Activated CD8-positive, alpha-beta memory T cell treated with anti-CD3 and anti-CD28 coated beads for 1 hour (primary cell): ENCODE measurements around the gene PGAM2.

Experiments
- DNase-seq, 2 donors: peaks; one replicate each; pipeline ENCODE4 v3.0.0-alpha.2; 2020; ENCODE audit warnings: low read depth in 1 of 2; ENCODE audit errors: extremely low read depth in 1 of 2

PGAM2 gene

DNA sequence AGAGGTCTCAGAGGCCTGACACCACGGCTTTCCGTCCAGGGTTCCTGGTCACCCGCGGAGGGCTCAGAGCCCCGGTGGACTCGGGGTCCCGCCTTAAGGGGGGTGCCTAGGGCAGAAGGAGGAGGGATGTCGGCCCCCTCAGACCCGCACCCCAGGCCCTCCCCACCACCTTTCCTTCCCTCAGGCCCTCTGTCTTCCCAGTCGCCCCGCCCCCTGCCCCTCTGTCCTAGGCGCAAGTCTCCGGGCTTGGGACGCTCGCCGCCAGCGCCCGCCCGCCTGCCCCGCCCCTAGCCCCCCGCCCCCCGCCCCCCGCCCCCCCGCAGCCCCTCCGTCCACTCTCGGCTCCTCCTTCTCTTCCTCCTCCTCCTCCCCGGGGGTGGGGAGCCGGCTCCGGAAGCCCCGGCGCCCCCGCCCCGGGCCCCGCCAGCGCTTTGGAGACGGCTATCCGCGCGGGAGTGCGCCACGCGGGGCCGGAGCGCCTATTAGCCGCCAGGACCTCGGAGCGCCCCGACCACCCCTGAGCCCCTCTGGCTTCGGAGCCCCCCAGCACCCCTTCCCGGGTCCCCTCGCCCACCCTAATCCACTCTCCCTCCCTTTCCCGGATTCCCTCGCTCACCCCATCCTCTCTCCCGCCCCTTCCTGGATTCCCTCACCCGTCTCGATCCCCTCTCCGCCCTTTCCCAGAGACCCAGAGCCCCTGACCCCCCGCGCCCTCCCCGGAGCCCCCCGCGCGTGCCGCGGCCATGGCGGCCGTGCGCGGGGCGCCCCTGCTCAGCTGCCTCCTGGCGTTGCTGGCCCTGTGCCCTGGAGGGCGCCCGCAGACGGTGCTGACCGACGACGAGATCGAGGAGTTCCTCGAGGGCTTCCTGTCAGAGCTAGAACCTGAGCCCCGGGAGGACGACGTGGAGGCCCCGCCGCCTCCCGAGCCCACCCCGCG lies 38.8 kb upstream of the PGAM2 start, which contains the start of gene AEBP1:
TSS of gene AEBP1 (plus strand) at position 423 of the 937 bp plus-strand sequence. CDS start at position 744, 321 bp downstream.
- DNase-seq: no peak

DNA sequence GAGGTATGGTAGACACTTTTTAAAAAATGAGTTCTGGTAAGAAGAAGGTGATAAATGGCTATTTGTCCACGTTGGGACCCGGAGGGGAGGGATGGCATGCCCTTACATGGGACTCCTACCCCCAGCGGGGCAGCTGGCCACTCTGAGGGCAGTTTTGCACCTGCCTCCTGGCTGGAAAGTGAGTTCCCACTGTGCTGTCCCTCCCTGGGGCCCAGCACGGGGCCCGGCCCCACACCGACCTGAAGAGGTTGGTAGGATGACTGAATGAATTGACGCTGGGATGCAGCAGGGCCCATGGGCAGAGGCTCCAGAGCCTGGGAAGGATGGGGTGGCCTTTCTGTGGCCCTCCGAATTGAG lies 38.2 kb upstream of the PGAM2 start:
- no peak for DNase-seq

DNA sequence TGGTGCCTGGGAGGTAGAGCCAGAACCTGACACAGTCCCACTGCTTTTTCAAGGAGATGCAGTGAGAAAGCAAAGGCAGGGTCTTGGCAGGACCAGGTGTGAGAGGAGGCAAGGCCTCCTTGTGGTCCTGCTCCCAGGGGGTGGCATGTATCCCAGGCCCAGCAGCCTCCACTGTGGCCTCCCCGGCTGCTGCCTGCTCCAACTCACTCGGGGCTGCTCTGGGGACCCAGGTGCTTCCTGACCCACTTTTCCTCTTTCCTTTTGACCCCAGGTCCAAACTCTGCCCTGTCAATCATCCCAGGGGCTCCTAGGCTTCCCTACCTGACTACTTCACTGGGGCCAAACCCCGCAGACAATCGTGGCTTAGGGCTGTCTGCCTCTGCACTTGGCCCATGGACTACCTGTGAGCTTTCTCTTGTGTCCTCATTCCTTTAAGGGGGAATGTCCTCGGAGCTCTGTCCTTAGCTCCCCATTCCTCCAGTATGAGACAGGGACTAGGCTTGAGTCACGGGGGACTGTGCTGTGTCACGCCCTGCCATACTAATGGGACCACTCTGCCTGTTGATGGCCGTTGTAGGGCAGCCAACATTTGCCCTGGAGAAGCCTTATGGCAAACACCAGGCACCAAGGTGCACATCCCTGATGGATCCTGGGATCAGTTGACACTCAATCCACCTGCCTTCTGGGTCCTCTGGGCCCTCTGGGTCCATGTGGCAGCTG lies 37.6 kb upstream of the PGAM2 start:
- DNase-seq: no peak

DNA sequence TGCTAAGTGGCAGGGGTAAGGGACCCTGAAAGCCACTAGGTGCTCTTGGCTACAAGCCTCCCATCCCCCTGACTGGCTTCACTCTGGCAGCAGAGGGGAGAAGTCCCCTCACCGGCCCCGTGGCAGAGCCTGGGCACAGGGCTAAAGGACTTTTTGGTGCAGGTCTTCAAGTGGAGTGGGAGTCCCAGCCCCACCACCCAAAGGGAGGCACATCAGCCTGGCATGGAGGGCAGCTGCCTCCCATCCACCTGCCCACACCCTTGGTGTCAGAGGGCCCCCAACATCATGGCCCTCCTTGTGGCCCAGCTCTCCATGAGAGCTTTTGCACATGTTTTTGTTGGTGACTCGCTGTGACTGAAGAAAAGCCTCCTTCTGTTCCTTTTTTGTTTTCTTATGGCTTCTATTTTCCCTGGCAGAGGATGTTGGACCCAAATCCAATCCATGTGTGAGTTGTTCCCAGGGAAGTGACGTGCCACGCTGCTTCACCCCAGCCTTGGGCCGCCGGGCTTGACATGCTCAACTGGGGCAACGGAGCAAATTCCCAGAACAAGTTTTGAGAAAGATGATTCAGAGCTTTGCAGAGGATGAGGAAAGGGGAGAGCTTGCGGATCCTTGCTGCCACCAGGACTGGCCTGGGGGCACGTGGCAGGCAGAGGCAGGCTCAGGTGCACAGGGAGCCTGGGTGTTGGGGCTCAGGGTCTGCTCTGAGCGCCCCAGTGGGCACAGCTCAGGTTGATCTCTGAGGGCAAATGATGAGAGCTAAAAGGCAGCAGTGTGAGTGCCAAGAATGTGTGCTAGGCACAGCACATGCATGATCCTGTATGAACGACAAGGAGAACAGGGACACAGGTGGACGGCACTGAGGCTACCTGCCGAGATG lies 36.8 kb upstream of the PGAM2 start:
- no peak for DNase-seq

DNA sequence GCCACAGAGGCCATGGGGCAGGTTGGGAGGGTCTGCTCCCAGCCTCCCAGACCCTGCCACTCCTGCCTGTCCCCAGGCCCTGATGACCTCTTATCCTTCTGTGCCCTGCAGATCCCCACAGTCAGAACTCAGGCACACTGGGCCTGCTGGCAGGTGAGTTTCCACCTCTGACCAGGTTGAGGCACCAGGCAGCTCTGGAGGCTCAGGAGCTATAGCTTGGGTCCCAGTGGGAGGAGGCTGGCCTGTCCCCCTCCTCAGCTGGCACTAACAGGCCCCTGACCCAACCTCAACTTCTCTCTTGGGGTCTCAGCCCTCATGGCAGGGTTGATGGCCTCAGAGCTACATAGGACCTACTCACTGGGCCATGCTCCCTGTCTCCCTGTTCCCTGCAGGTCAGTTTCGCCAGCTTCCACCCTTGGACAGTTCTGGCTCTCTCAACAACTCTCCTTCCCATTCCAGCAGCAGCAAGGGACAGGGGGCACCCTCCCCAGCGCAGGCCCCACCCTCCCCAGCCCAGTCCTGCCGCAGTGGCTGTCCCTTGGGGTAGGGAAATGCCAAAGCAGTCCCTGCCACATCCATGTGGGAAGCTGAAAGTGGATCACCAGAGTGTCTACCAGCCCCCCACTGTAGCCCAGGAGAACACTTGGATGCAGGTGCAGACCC lies 36.1 kb upstream of the PGAM2 start:
- DNase-seq: no peak

DNA sequence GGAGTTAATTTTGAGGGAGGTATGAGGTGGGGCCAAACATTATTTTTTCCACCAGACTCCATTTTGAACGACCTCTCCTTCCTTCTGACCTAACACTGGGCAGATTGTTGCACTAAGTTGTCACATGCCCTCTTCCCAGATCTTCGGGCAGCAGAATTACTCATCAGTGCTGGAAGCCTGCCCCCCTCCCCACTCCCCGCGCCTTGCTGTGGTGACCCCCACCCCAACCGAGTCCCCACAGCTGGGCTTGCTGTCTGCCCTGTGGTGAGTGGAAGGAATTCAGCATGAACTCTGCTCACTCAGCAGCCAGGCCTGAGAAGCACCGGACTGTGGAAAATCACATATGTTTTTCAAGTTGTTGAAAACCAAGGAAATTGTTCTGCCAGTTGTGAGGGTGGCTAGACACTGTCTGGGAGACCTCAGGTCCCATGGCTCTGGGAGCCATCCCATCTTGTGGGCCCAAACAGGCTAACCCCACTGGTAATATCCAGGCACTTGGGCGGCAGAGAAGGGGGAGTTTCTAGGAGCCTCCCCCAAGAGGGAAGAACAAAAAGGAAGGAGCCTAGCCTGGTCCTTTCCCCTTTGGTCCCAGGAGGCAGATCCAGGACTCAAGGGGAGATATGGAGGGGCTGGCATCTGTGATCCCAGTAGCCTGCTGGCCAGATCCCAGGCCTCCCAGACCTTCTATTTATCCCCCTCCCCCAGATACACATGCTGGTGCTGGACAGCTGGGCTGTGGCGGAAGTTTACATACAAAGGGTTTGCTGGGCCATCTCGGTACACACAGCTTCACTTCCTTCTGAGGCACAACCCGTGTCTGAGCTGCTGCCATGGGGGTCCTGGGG lies 35.3 kb upstream of the PGAM2 start:
- DNase-seq: no peak

DNA sequence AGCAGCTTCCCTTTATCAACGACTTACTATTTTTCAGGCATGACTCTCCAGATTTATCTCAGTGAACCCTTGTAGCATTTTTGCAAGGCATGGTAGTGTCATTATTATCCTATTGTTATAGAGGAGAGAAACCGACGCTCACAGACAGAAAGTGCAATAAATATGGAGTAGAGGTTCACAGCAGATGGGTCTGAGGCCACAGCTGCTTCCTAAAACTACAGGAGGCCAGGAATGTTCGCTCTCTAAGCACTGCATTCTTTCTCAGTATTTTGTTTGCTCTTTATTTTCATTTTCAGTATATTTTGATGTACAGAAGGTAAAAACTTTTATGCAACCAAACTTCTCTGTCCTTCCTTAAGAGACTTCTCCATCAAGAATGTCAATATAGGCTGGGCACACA lies 34.3 kb upstream of the PGAM2 start:
- no peak for DNase-seq

DNA sequence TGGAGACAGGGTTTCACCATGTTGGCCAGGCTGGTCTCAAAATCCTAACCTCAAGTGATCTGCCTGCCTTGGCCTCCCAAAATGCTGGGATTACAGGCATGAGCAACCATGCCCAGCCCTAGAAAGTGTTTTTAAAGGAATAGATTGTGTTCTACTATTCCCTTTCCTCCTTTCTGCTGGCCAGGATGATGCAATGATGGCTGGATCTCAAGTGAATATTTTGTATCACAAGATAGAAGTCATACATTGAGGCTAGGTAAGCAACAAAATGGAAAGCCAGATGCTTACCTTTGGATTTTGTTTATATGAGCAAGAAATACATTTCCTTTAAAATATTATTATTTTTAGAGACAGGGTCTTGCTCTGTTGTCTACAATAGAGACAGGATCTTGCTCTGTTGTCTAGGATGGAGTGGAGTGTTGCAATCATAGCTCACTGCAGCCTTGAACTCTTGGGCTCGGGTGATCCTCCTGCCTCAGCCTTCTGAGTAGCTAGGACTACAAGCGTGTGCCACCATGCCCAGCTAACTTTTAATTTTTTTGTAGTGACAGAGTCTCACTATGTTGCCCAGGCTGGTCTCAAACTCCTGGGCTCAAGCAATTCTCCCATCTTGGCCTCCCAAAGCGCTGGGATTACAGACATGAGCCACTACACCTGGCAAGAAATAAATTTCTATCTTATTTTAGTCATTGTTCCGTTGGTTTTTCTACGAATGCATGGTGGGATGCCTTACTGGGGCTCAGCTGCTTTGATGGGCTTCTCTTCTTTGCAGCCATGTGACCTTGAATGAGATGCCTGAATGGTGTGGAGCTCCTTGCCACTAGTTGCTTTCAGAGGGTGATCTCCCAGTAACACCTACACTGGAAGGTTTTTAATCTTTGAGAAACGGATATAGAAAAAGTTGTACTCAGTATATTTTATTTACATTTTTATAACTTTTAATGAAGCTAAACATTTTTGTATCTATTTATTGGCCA lies 33.0 kb upstream of the PGAM2 start:
- no peak for DNase-seq

DNA sequence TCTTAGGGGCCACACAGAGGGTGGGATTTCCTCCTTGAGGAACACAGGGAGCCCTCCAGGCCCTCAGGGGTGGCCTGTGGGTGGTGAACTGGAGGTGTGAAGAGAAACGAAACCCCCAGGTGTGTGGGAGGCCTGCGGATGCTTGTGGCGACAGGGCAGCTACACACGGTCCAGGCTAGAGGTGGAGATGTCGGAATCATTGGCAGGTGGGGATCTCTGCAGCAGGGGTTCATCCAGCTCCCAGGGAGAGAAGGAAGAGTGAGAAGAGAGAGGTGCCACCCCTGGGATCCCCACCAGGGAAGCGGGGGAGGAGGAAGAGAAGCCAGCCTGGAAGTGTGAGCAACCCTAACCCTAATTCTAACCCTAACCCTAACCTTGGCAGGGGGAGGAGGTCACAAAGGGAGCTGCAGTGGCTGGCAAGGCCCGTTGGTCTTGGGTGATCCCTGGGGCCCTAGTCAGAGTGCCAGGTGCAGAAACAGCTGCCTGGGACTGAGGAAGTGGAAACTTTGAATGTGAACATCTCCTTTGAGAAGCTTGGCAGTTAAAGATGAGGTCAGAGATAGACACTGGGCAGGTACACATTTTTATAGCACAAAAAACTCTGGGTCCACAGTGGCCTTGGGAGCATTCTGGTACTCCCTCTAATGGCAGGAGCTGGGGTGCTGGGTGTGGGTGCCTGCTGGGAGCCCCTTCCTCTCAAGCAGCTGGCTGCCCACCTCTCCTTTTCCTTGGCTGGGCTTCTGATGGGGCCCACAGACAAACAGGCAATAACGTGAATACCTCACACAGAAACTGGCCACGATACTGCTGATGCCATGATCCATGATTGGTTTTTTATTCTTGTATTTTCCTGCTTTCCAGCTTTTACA lies 31.9 kb upstream of the PGAM2 start:
- DNase-seq: no peak

DNA sequence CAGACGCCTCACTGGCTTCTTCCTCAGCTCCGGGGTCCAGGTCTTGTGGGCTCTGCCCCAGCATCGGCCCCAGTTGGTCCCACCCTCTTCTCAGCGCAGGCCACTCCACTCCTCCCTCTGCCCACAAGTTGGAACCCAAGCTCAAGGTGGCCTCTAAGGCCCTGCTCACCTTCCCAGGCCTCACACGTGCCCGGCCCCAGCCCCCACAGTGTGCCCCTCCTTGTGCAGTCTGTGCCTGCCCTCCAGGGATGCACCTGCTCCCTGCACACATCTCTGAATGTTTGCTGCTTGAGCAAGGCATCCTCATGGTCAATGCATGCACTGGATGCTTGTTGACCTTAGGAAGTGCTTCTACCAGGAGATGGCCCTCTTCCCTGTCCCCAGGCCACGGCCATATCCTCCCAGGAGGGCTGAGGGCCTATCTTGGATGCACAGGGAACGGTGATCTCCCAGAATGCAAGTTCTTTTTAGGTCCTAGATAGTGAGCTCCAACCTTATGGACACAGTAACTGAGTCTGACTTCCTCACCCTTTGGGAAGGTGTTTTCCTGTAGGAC lies 31.0 kb upstream of the PGAM2 start:
- DNase-seq: no peak

DNA sequence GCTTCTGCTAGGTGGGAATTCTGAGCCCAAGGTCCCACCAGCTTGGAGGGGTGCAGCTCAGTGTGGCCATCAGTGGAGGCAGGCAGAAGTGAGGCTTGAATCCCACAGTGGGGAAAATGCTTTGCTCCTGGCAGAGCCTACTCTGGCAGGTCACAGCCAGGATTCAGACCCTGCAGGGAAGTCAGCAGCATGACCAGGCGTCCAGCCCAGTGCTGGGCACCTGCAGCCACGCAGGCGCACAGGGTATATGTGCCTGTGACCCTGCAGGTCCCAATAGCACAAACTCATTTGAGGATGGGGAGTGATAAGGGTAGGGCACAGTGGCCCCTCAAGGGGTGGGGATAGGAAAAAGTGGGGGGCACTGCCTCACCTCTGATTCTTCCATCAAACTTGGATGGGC lies 30.4 kb upstream of the PGAM2 start:
- no peak for DNase-seq

DNA sequence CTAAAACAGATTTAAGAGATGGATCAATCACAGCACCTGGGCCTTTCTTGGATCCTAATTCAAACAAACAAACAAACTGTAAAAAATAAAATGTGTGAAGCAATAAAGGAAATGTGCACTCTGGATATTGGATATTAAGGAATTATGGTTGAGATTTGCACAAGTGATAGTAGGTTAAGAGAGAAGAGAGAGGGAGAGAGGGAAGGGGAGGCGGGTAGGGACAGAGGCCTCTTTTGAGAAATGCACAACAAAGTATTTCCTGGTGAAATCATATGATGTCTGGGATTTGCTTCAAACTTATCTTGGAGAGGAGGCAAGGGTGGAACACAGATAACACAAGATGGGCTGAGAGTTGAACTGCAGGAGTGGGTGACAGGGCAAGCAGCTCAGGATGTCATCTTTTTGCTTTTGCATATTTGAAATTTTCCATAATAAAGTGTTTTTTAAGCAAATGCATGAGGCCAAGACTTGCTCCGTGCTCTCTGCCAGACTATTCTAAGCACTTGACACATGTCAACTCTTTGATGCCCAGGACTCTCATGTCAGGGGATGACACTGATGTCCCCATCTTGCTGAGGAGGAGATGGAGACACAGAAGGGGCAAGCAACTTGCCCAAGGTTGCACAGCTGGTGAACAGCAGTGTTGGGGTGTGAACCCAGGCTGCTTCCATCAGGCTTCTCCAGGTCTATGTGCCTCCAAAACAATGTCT lies 29.7 kb upstream of the PGAM2 start:
- DNase-seq: no peak

DNA sequence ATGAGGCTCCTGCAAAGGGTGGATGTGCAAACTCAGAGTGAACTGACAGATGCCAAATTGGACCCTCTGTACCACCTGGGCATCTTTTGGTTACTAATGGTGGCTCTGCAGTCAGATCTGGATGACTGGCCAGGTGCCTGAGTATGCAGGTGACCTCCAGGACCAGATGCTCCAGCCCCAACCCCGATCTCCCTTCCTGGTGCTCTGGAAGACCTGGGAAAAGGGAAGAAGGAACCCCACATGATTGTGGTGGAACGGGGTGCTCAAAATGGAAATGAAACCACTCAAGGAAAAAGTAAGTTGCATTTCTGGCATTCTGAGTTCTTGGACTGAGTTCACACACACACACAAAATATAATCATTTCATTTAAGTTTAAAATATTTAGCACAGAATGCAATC lies 29.0 kb upstream of the PGAM2 start:
- no peak for DNase-seq

DNA sequence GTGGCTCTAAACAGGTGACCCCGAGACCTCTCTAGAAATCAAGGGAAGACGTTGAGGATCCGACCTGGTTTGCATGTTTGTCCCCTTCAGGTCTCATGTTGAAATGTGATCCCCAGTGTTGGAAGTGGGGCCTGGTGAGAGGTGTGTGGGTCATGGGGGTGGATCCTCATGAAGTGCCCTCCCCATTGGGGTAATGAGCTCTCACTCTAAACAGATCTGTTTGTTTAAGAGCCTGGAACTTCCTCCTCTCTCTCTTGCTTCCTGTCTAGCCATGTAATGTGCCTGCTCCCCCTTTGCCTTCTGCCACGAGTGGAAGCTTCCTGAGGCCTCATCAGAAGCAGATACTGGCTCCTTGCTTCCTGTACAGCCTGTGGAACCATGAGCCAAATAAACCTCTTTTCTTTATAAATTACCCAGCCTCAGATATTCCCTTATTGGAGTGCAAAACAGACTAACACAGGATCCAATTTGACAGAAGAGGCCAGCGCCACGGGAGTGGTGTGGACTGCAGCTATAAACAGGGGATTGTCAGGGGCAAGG lies 27.8 kb upstream of the PGAM2 start:
- DNase-seq: no peak

DNA sequence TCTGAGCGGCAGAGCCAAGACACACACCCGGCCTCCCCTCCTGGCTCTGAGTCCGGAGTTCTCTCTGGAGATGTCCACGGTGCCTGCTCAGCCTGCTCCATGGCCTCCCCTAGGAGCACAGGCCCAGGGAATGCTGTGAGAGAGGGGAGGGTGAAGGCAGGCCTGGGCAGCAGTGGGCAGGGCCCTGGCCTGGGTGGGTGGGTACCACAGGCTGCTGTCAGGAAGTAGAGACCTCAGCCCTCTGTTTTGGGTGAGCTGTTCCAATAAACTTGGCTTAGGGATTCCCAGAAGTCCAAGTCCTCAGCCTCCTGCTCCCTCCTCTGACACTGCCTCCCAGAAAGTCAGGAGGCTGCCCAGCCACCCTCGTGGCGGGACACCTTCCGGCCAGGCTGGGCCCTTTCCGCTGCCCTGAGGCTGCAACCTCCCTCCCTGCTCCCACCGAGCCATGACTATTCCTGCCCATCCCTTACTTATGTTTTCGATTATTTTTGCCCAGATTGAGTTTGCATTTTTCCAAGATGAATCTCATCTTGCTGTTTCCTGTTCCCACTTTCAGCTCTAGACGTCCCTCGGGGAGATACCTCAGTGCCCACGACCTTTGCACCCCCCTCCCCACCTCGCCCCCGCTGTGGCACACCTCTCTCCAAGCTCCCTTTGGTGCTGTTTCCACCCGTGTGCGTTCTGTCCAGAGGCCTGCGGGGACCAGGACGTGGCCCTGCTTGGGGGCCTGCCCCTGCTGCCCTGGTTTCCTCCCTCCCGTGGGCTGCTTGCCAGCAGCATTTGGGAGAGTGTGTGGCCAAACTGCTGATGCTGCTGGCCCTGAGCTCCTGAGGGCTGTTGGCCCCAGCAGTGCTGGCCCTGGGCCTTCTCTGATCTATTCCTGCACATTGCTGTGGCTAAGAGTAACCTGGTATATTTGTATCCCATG lies 22.8 kb upstream of the PGAM2 start:
- no peak for DNase-seq
